Parathyroid adenoma (tissue), 2 donors: ENCODE results near the gene MAT2A.

ENCODE experiments used
- H2AFZ ChIP-seq: fragments of 300-600 bp; sonication (generic); one replicate; pipeline ENCODE4 v1.7.0; 2017; ENCODE audit warnings: antibody characterized with exemption, mild to moderate bottlenecking
- H3K27ac ChIP-seq: fragments of 300-600 bp; sonication (generic); one replicate; pipeline ENCODE4 v1.7.0; 2017
- H3K27me3 ChIP-seq: fragments of 300-600 bp; sonication (generic); one replicate; pipeline ENCODE4 v1.7.0; 2017; ENCODE audit warnings: low read length; ENCODE audit not compliant: control insufficient read depth, insufficient read depth
- H3K36me3 ChIP-seq: fragments of 300-600 bp; sonication (generic); one replicate; pipeline ENCODE4 v1.7.0; 2017; ENCODE audit warnings: low read length; ENCODE audit not compliant: control insufficient read depth, insufficient read depth
- H3K4me1 ChIP-seq: fragments of 300-600 bp; sonication (generic); one replicate; pipeline ENCODE4 v1.7.0; 2017; ENCODE audit warnings: control low read depth
- H3K4me2 ChIP-seq: fragments of 300-600 bp; sonication (generic); one replicate; pipeline ENCODE4 v1.7.0; 2017; ENCODE audit warnings: low read length
- H3K4me3 ChIP-seq: fragments of 300-600 bp; sonication (generic); one replicate; pipeline ENCODE4 v1.7.0; 2017; ENCODE audit warnings: low read depth, low read length
- H3K79me2 ChIP-seq: fragments of 300-600 bp; sonication (generic); one replicate; pipeline ENCODE4 v1.7.0; 2017; ENCODE audit warnings: control low read depth
- H3K9ac ChIP-seq: fragments of 300-600 bp; sonication (generic); one replicate; pipeline ENCODE4 v1.7.0; 2017; ENCODE audit warnings: mild to moderate bottlenecking
- H3K9me3 ChIP-seq: fragments of 300-600 bp; sonication (generic); one replicate; pipeline ENCODE4 v1.7.0; 2017; ENCODE audit warnings: low read length; ENCODE audit not compliant: control insufficient read depth
- TF ChIP-seq, protein P1 (sequence below): fragments of 300-600 bp; sonication (generic); IDR thresholded peaks from one replicate; pipeline ENCODE4 v1.7.0; 2017; ENCODE audit warnings: antibody characterized with exemption, mild to moderate bottlenecking
- donor health status: primary hyperparathyroidism.

The MAT2A gene

GRCh38 chr2:85584354-85584856, 45.4 kb downstream of the MAT2A start, which contains the start of gene VAMP5:
Gene VAMP5, plus strand, starts transcription at chr2:85584431. Its CDS starts 60 bp downstream, at chr2:85584491.
- H3K4me3 ChIP-seq, result peak within 1 kb of the TSS; percentile 12
- H3K9me3 ChIP-seq, result no peaks in the 10 kb centered on the region
- TF ChIP-seq, protein P1, sequence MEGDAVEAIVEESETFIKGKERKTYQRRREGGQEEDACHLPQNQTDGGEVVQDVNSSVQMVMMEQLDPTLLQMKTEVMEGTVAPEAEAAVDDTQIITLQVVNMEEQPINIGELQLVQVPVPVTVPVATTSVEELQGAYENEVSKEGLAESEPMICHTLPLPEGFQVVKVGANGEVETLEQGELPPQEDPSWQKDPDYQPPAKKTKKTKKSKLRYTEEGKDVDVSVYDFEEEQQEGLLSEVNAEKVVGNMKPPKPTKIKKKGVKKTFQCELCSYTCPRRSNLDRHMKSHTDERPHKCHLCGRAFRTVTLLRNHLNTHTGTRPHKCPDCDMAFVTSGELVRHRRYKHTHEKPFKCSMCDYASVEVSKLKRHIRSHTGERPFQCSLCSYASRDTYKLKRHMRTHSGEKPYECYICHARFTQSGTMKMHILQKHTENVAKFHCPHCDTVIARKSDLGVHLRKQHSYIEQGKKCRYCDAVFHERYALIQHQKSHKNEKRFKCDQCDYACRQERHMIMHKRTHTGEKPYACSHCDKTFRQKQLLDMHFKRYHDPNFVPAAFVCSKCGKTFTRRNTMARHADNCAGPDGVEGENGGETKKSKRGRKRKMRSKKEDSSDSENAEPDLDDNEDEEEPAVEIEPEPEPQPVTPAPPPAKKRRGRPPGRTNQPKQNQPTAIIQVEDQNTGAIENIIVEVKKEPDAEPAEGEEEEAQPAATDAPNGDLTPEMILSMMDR, result no peak
- peak within 1 kb of the TSS; percentile 39 for H2AFZ ChIP-seq
- peaks cover 11% of the 10 kb centered on the region for H3K79me2 ChIP-seq
- H3K36me3 ChIP-seq, result no peaks in the 10 kb centered on the region
- peaks cover 7% of the 10 kb centered on the region for H3K4me1 ChIP-seq
- no peak within 1 kb of the TSS for H3K9ac ChIP-seq
- H3K27me3 ChIP-seq, result no peaks in the 10 kb centered on the region
- H3K27ac ChIP-seq, result peak within 1 kb of the TSS; percentile 65
- H3K4me2 ChIP-seq, result peak within 1 kb of the TSS; percentile 32

DNA sequence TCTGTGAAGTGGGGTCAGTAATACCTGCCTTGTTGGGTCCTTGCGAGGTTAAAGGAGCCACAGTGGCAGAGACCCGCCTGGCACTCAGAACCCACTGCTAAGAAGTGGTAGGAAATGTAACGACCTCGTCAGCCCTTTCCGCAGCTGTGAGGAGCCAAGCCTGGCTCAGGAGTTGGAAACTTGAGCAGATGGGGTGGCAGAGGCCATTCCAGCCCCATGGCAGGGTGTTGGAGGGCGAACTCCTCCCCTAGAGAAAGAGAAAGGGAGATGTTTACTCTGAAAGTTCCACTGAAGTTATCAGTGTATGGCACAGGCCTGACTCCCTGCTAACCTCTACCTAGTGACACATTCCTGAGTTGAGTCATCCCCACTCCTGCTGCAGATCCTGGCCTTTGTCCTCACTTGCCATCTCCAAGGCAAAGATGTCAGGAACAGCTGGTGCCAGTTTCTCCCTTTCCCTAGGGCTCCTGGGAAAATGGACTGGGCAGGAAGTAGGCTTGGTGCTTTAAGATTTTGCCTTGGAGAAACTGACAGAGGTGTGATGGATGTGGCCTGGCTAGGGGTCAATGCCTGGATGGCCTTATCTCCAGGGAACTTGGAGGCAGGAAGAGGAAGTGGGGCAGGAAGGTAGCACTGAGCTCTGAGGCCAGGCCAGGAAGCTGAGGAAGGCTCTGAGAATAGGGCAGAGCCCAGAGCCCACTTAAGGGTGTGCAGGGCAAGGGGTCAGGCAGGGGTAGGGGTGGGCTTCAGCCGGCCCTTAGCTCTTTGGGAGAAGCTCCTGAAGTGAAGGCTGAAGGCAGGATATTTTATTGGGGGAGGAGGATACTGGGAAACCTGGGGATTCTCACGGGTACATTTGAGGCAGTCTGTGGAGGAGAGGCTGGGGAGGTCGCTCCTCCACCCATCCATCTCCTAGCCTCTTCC, 46.2 kb downstream of the MAT2A start:
- peak overlapping the region; percentile 65 for H3K27ac ChIP-seq
- H3K4me1 ChIP-seq, result peaks cover 7% of the 10 kb centered on the region
- no peaks in the 10 kb centered on the region for H3K36me3 ChIP-seq
- H3K9me3 ChIP-seq, result no peaks in the 10 kb centered on the region
- TF ChIP-seq, protein P1, result no peak
- peak overlapping the region; percentile 12 for H3K4me3 ChIP-seq
- H3K79me2 ChIP-seq, result peaks cover 15% of the 10 kb centered on the region
- H3K4me2 ChIP-seq, result peak overlapping the region; percentile 32
- no peaks in the 10 kb centered on the region for H3K27me3 ChIP-seq
- H3K9ac ChIP-seq, result no peak overlapping the region
- H2AFZ ChIP-seq, result peak overlapping the region; percentile 39

- no peaks in the 10 kb centered on the region for H3K27me3 ChIP-seq
- H3K4me1 ChIP-seq, result peaks cover 7% of the 10 kb centered on the region
- no peak overlapping the region for H3K4me2 ChIP-seq
- H3K36me3 ChIP-seq, result no peaks in the 10 kb centered on the region
- H3K27ac ChIP-seq, result peak overlapping the region; percentile 65
- H2AFZ ChIP-seq, result no peak overlapping the region
- TF ChIP-seq, protein P1, result no peak
- H3K9ac ChIP-seq, result no peak overlapping the region
- no peak overlapping the region for H3K4me3 ChIP-seq
- H3K9me3 ChIP-seq, result no peaks in the 10 kb centered on the region
- H3K79me2 ChIP-seq, result peaks cover 15% of the 10 kb centered on the region
Observed at GRCh38 chr2:85585781-85586105, 46.8 kb downstream of the MAT2A start.

DNA sequence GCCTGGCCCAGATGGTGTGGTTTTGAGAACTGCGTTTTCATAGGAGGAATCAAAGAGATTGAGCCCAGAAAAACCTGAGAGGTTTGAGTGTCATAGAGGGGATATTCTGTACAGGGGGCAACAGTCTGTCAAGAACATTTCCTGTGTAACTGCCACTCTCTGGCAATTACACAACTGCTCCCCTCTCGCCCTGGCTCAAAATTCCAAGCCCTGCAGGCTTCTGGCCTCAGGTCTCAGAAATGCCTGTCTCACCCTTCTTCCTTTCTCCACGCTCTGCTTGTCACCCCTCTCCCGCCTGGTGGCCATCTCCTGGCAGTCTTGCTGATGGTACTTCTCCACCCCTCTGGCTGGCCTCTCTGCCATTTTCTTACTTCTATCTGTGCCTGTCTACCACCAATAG, 49.3 kb downstream of the MAT2A start:
- H3K27ac ChIP-seq, result peak overlapping the region; percentile 69
- H3K27me3 ChIP-seq, result no peaks in the 10 kb centered on the region
- H3K4me1 ChIP-seq, result peaks cover 7% of the 10 kb centered on the region
- H3K36me3 ChIP-seq, result no peaks in the 10 kb centered on the region
- no peak overlapping the region for H3K9ac ChIP-seq
- H2AFZ ChIP-seq, result no peak overlapping the region
- TF ChIP-seq, protein P1, result no peak
- no peak overlapping the region for H3K4me2 ChIP-seq
- no peaks in the 10 kb centered on the region for H3K9me3 ChIP-seq
- peaks cover 30% of the 10 kb centered on the region for H3K79me2 ChIP-seq
- H3K4me3 ChIP-seq, result no peak overlapping the region
